HG03558 (cell line): ENCODE results near the gene FTL.

Source experiments
- ATAC-seq: cut with Tn5 transposase; IDR thresholded peaks from one replicate; pipeline ENCODE4 v1.9.1; 2021; ENCODE audit warnings: moderate number of reproducible peaks; ENCODE audit not compliant: unreplicated experiment; ENCODE audit errors: extremely low read depth

Gene FTL

DNA sequence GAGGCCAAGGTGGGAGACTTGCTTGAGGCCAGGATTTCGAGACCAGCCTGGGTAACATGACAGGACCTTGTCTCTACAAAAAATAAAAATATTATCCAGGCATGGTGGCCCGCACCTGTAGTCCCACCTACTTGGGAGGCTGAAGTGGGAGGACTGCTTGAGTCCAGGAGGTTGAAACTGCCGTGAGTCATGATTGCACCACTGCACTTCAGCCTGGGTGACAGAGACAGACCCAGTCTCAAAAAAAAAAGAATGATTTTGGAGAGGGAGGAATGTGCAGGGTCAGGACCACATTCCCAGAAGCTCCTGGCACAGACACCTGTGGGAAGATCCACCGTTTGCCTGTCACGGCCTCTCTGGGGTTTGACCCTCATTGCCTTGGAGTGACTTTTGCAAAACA, 19.7 kb upstream of the FTL start:
- no peak for ATAC-seq

DNA sequence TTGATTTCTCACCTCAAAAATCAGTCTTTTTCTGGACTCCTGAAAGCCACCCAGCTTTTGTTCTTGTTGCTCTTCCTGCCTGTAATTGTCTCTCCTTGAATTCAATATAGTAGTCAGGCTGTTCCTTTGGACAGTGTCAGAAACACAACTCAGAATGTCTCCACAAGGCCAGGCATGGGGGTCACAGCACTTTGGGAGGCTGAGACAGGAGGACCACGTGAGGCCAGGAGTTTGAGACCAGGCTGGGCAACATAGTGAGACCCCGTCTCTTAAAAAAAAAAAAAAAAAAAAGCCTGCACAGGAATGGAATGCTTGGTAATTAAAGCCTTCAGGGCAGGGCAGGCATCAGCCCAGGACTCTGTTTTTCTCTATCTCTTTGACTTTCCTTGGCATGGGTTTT, 19.3 kb upstream of the FTL start:
- ATAC-seq = no peak

DNA sequence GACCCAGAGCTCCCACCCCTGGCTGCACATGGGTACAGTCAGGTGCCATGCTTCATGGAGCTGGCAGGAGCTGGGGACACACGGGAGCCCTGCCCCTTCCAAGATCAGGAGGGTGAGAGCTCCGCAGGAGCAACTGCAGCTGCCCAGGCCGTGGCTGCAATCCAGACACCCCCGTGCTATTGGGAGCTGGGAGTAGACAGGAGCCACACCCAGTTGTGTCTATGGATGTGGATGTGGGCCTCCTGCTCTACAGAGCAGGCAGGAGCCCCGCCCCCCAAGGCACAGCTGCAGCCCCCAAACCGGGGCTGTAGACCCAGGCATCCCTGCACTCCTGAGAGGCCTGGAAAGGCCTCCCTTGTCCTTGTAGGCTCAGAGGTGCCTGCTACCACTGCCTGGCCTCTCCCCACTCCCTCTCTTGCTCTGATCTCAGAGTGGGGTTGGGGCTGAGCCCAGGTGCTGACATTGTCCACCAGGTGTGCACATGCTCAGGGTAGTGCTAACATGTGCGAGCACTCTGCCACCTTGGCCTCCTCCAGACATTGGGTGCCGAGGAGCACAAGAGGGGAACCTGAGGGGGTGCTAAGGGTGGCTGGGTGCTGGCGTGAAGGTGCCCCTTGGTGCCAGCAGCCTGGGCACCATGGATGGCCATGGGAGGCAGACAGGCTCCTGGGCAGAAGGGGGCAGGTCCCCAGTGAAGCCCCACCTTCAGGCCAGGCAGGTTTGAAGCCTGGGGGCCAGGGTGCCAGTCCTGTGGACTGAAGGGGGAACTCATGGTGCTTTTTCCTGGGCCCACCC, 18.4 kb upstream of the FTL start:
- no peak for ATAC-seq

DNA sequence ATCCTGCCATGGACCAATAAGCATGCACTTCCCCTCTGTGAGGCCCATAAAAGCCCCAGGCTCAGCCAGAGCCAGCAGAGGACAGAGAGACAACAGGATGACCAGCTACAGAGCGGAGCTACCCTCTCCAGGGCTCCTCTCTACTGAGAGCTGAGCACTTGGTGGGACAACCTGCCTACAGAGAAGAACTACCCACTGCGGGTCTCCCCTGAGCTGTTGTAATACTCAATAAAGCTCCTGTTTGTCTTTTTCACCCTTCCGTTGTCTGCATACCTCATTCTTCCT, 17.9 kb upstream of the FTL start:
- no peak for ATAC-seq

- ATAC-seq = no peak
Measured at GRCh38 chr19:48950159-48950558, 14.9 kb upstream of the FTL start.

GRCh38 chr19:48950830-48951519, 14.1 kb upstream of the FTL start:
- no peak for ATAC-seq

GRCh38 chr19:48953141-48953540, 12.0 kb upstream of the FTL start:
- ATAC-seq = no peak

- no peak for ATAC-seq
Measured at GRCh38 chr19:48953990-48954594, 11.0 kb upstream of the FTL start.

DNA sequence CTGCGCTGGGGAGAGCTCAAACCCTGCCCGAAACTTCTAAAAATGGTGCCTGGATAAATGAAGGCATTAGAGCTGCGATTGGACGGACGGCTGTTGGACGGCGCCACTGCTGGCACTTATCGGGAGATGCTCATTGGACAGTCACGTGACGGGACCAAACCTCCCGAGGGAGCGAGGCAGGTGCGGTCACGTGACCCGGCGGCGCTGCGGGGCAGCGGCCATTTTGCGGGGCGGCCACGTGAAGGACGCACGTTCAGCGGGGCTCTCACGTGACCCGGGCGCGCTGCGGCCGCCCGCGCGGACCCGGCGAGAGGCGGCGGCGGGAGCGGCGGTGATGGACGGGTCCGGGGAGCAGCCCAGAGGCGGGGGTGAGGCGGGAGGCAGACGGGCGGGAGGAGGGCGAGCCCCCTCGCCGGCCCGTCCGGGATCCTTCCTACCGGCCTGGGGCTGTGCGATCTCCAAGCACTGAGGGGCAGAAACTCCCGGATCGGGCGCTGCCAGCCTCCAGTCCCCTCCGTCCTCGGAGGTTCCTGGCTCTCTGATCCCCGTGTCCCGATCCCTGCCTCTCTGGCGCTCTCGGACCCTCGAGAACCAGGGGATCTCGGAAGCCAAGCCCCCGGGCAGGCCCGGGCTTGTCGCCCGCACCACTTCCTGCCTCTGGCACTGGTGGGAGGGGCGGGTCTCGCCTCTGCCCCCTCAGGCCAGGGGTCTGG, 10.4 kb upstream of the FTL start, which contains the start of gene BAX:
Gene BAX (plus strand): TSS at position 281 of the 713 bp plus-strand sequence. CDS start 54 bp downstream, at position 335.
- no peak for ATAC-seq

GRCh38 chr19:48955308-48955958, 9.7 kb upstream of the FTL start:
- no peak for ATAC-seq

- no peak for ATAC-seq
Measured at GRCh38 chr19:48958006-48958405, 7.1 kb upstream of the FTL start.

DNA sequence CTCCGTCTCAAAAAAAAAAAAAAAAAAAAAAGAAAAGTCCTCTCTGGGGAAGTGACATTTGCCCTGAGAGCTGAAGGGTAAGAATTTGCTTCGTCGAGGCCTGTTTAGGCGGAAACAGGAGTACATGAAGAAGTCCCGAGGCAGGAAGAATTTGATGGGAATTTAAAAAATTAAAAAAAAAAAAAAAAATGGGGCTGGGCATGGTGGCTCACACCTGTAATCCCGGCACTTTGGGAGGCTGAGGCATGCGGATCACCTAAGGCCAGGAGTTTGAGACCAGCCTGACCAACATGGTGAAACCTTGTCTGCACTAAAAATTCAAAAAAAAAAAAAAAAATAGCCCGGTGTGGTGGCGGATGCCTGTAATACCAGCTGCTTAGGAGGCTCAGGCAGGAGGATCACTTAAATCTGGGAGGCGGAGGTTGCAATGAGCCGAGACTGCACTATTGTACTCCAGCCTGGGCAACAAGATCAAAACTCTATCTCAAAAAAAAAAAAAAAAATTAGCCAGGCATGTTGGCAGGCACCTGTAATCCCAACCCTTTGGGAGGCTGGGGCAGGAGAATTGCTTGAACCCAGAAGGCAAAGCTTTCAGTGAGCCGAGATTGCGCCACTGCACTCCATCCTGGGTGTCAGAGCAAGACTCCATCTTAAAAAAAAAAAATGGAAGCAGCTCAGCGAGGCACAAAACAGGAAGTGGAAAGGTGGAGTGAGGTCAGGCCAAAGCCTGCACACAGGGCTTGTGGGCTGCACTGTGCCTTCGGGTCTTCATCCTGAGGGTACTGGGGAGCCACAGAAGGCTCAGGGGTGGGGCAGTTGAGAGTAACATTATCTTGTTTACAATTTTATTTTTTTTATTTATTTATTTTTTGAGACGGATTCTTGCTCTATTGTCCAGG, 5.5 kb upstream of the FTL start:
- ATAC-seq = no peak

GRCh38 chr19:48961051-48961649, 4.0 kb upstream of the FTL start:
- ATAC-seq = no peak

DNA sequence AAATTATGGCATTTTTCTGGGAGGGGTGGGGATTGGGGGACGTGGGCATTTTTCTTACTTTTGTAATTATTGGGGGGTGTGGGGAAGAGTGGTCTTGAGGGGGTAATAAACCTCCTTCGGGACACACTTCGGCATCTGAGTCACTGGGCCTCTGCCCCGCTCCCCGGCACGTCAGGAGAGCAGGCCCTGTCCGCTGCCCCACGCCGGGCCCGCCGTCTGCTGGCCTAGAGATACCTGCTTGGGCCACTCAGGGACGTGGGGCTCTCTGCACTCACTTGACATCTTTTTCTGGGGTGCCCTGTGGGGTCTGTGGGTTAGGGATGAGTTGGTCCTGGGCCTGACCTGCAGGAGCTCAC, 3.5 kb upstream of the FTL start:
- ATAC-seq = no peak

DNA sequence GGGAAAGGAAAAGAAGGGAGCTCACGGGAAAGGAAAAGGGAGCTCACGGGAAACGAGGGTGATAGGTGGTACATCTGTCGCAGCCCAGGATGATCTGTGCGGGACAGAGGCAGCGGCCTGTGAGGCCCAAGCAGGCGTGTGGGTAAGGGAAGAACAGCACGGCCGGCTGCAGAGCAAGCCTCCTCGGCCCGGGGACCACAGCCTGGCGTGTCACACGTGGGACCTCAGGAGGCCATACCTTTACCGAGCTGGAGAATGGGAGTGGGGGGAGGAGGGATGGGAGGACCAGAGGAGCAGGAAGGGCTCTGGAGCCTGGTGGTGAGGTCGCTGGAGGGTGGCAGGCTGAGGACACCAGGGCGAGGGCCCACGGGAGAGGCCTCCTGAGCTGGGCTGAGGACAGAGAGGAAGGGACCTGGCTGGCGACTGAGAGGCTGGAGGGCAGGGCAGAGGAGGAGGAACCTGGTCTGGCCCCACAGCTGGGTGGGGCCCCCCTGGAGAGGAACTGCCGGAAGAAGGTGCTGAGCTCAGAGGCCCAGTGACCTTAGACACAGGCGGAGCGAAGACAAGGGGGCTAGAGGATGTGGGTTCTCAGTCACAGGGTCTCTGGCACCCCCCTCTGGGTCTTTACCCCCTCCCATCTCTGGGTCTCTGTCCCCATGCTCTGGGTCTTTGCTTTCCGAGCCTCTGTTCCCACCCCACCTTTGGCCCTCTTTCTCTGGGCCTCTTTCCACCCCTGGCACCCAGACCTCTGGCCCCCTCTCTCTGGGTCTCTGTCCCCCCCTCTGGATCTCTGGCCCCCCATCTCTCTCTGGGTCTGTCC, 2.9 kb upstream of the FTL start:
- ATAC-seq = no peak

DNA sequence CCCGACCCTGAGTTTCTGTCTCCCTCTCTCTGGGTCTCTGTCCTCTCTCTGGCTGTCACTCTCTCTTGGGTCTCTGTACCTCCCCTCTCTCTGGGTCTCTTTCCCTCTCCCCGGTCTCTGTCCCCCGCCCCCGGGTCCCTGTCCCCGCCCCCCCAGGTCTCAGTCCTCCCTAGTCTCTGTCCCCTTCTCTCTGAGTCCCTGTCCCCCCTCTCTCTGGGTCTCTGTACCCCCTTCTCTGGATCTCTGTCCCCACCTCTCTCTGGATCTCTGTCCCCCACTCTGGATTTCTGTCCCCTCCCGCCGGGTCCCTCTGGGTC, 2.3 kb upstream of the FTL start:
- no peak for ATAC-seq

- no peak for ATAC-seq
Measured at GRCh38 chr19:48963371-48964204, 1.5 kb upstream of the FTL start.
